CD4-positive, alpha-beta T cell (primary cell): ENCODE results near the gene CTDSP1. TPM values are rescaled to one million over a fixed set of nuclear protein-coding genes. Genes with fewer than 3 reads are reported as not detected.

ENCODE experiments used
- ATAC-seq: fragments of 200-7000 bp; cut with Tn5 transposase; one replicate; pipeline ENCODE4 v1.10.0; 2022; ENCODE audit warnings: mild to moderate bottlenecking; ENCODE audit not compliant: poor library complexity
- CTCF ChIA-PET: fragments of 350-600 bp; sonication (Branson Sonifier 250); formaldehyde crosslinking; loops from one replicate; lab custom pipeline; 2021; ENCODE audit warnings: antibody characterized with exemption, inconsistent platforms; lab: Charles Lee
- POLR2A ChIA-PET: fragments of 350-600 bp; sonication (Branson Sonifier 250); formaldehyde crosslinking; loops from one replicate; lab custom pipeline; 2021; ENCODE audit warnings: antibody characterized with exemption, inconsistent platforms; lab: Charles Lee
- DNase-seq, 14 experiments: peaks; one replicate each; pipeline ENCODE4 v3.0.0-alpha.2; 2013 to 2020; ENCODE audit warnings: mixed read lengths in 2 of 14
- H3K27ac ChIP-seq, 2 donors: one replicate each; pipeline versions ENCODE4 v1.5.1 to v1.7.0; 2013; ENCODE audit warnings: low read length in 2 of 2, low read depth in 1 of 2, mild to moderate bottlenecking in 1 of 2
- H3K27me3 ChIP-seq, 2 experiments: 1 replicate in 1 of 2; 2 replicates in 1 of 2; pipeline versions ENCODE4 v1.6.1 to v1.7.0; 2013; ENCODE audit warnings: low read length in 2 of 2, control low read depth in 1 of 2, mild to moderate bottlenecking in 1 of 2, moderate library complexity in 1 of 2; ENCODE audit not compliant: insufficient read depth in 2 of 2, control insufficient read depth in 1 of 2
- H3K36me3 ChIP-seq: one replicate; pipeline ENCODE4 v1.6.1; 2013; ENCODE audit warnings: low read length, control low read depth; ENCODE audit not compliant: insufficient read depth
- H3K4me1 ChIP-seq: one replicate; pipeline ENCODE4 v1.6.1; 2013; ENCODE audit warnings: low read length, control low read depth; ENCODE audit not compliant: insufficient read depth
- H3K4me3 ChIP-seq: one replicate; pipeline ENCODE4 v1.5.1; 2013; ENCODE audit warnings: mild to moderate bottlenecking, low read length, moderate library complexity
- H3K9me3 ChIP-seq, 2 experiments: 1 replicate in 1 of 2; 2 replicates in 1 of 2; pipeline versions ENCODE4 v1.6.1 to v1.7.0; 2013; ENCODE audit warnings: low read length in 2 of 2, mild to moderate bottlenecking in 2 of 2, control low read depth in 1 of 2, moderate library complexity in 1 of 2; ENCODE audit not compliant: control insufficient read depth in 1 of 2, insufficient read depth in 1 of 2
- H3K27ac Mint-ChIP-seq: one replicate; pipeline ENCODE4 v1.8.0; 2020; ENCODE audit warnings: mixed read lengths
- H3K27me3 Mint-ChIP-seq: one replicate; pipeline ENCODE4 v1.8.0; 2021; ENCODE audit warnings: mixed read lengths
- H3K36me3 Mint-ChIP-seq: one replicate; pipeline ENCODE4 v1.8.0; 2021; ENCODE audit warnings: low read depth, mixed read lengths
- H3K4me1 Mint-ChIP-seq: one replicate; pipeline ENCODE4 v1.8.0; 2021; ENCODE audit warnings: low read depth, mixed read lengths
- H3K4me3 Mint-ChIP-seq: one replicate; pipeline ENCODE4 v1.8.0; 2020; ENCODE audit warnings: mild to moderate bottlenecking, mixed read lengths
- H3K9me3 Mint-ChIP-seq: one replicate; pipeline ENCODE4 v1.8.0; 2020; ENCODE audit warnings: mixed read lengths
- CTCF ChIP-seq: fragments of 200-600 bp; IDR thresholded peaks from one replicate; pipeline ENCODE4 v1.8.0; 2022; ENCODE audit warnings: antibody characterized with exemption, mild to moderate bottlenecking
- intact Hi-C, 2 experiments: fragments of 100-400 bp; cut with DNase I in 1 of 2; cut with micrococcal nuclease in 1 of 2; formaldehyde crosslinking; loops; one replicate each; pipeline versions ENCODE4 v1.15.1 to v1.9.0; 2023 to 2025; cut with DNase I, micrococcal nuclease
- total RNA-seq, 174 experiments: library from RNA in 2 of 174; stranded (reverse) in 2 of 174; gene quantifications; one replicate each; pipeline ENCODE4 v1.2.3 and lab custom pipeline; 2021 to 2026

The CTDSP1 gene
- total RNA-seq, 2 experiments from 2014 or later, result 70.5 to 76.8 TPM

- Mint-ChIP-seq H3K36me3 (no peaks in the 10 kb centered on the region), H3K4me3 (no peak overlapping the region), H3K27me3 (no peaks in the 10 kb centered on the region), H3K27ac (no peak overlapping the region), H3K9me3 (no peaks in the 10 kb centered on the region), H3K4me1 (peaks cover 6% of the 10 kb centered on the region)
- DNase-seq, result no peak
- no peak overlapping the region for H3K4me3 ChIP-seq
- no peak overlapping the region for H3K27ac ChIP-seq
- H3K9me3 ChIP-seq, result no peaks in the 10 kb centered on the region
- CTCF ChIA-PET, result no interaction called here
- intact Hi-C loops, result no loop called here
- peaks cover 13% of the 10 kb centered on the region for H3K4me1 ChIP-seq
- no peak for TF ChIP-seq CTCF
- H3K36me3 ChIP-seq, result no peaks in the 10 kb centered on the region
- no peak for ATAC-seq
- H3K27me3 ChIP-seq, result no peaks in the 10 kb centered on the region
- POLR2A ChIA-PET, result interaction anchor here (0.6 kb wide), 1 partner anchor 12 kb away, joined by 3 read pairs; no protein-coding TSS in a partner anchor
These were observed 14.7 kb upstream of the CTDSP1 start for GRCh38 chr2:218384975-218385374.

GRCh38 chr2:218386505-218387368 lies 12.9 kb upstream of the CTDSP1 start:
- Mint-ChIP-seq H3K36me3 (no peaks in the 10 kb centered on the region), H3K4me1 (peaks cover 6% of the 10 kb centered on the region), H3K27me3 (no peaks in the 10 kb centered on the region), H3K4me3 (no peak overlapping the region), H3K27ac (peak overlapping the region; percentile 21), H3K9me3 (no peaks in the 10 kb centered on the region)
- Histone ChIP-seq H3K4me1 (peaks cover 13% of the 10 kb centered on the region), H3K27me3 (no peaks in the 10 kb centered on the region), H3K9me3 (no peaks in the 10 kb centered on the region), H3K4me3 (no peak overlapping the region), H3K36me3 (no peaks in the 10 kb centered on the region), H3K27ac (no peak overlapping the region)
- intact Hi-C loops, result no loop called here
- CTCF ChIA-PET, result interaction anchor here (1.2 to 1.4 kb wide), 2 partner anchors 85 to 94 kb away, joined by 3 to 4 read pairs; no protein-coding TSS in a partner anchor
- TF ChIP-seq CTCF, result no peak
- peak; percentile 4 for ATAC-seq
- no peak for DNase-seq
- POLR2A ChIA-PET, result interaction anchor here (1.3 kb wide), 1 partner anchor 9 kb away, joined by 3 read pairs; no protein-coding TSS in a partner anchor

- no peaks in the 10 kb centered on the region for H3K27me3 ChIP-seq
- Mint-ChIP-seq H3K4me1 (peaks cover 6% of the 10 kb centered on the region), H3K36me3 (no peaks in the 10 kb centered on the region), H3K4me3 (peak overlapping the region; percentile 54), H3K9me3 (no peaks in the 10 kb centered on the region), H3K27ac (peak overlapping the region; percentile 21), H3K27me3 (no peaks in the 10 kb centered on the region)
- no peak overlapping the region for H3K27ac ChIP-seq
- peak in 4 of 14 experiments; percentile 48 to 70 (median 59) for DNase-seq
- ATAC-seq, result peak; percentile 87
- no peaks in the 10 kb centered on the region for H3K36me3 ChIP-seq
- ChIA-PET POLR2A (interaction anchor here (1.3 to 1.4 kb wide), 2 partner anchors 8 to 10 kb away, joined by 3 read pairs; no protein-coding TSS in a partner anchor), CTCF (interaction anchor here (1.4 kb wide), 1 partner anchor 86 kb away, joined by 4 read pairs; no protein-coding TSS in a partner anchor)
- intact Hi-C loops, result no loop called here
- H3K4me1 ChIP-seq, result peaks cover 13% of the 10 kb centered on the region
- no peaks in the 10 kb centered on the region for H3K9me3 ChIP-seq
- TF ChIP-seq CTCF, result no peak
- peak overlapping the region; percentile 14 for H3K4me3 ChIP-seq
These were observed 12.1 kb upstream of the CTDSP1 start for GRCh38 chr2:218387369-218388194.
